ENCODE measurements around the gene LYL1. TPM values are rescaled to one million over a fixed set of nuclear protein-coding genes. Genes with fewer than 3 reads are reported as not detected.

LYL1 gene
- total and polyA plus RNA-seq, 2 donors (not counting 3 experiments of a cell fraction or from before 2014, with no cell fraction given) = 74.4 to 87.3 TPM

DNA sequence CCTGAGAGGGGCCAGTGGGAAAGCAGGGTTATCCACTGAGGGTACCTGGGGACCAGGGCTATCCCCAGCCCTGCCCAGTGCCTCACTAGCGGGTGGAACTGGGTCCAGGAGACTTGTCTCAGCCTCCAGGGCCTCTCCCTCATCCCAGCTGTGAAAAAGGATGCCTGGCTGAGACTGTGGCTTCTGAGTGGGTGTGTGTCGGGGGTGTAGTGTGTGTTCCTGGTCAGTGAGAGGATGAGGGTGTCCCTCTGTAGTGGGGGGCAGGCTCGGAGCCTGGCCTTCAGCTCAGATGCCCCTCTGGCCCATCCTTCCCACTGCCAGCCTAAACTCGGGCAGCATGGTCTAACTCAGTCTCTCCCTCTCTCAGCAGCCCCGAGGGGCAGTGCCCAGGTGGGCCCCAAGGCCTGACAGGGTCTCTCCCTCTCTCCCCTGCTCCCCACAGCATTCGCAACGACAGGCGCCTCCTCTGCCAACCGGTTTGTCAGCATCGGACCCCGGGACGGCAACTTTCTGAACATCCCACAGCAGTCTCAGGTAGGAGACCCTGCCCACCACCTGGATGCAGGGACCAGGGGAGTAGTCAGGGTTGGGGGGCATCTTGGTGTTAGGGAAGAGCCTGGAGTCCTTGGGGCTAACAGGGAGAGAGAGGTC is 12.7 kb downstream of the LYL1 start:
- ChIA-PET CTCF (interaction anchor here (1.4 to 8.5 kb wide), 4 partner anchors 29 to 110 kb away, joined by 3 to 543 read pairs (median 62); no protein-coding TSS in a partner anchor), POLR2A (interaction anchor here (0.5 kb wide), 1 partner anchor 398 kb away, joined by 3 read pairs; no protein-coding TSS in a partner anchor)
- no peak overlapping the region for H3K4me2 ChIP-seq (ENCODE audit: insufficient read depth, low read length)
- no peak overlapping the region for H3K27ac ChIP-seq (ENCODE audit: insufficient read depth, low read depth, low read length)
- DNase-seq (ENCODE audit: low read depth, low spot score) (no peak), FAIRE-seq (no peak)
- BruUV-seq (replicated peaks) = no TSS peak
- dilution Hi-C loops (cut with MboI; ENCODE audit: extremely low pct_ligation_motif_present, low sequenced_read_pairs) = no loop called here
- TF ChIP-seq GATA2 (IDR thresholded peaks at IDR 0.05; ENCODE audit: insufficient read depth, insufficient read length, low read depth, low read length) (no peak), POLR2AphosphoS5 (IDR thresholded peaks at IDR 0.05; ENCODE audit: insufficient read depth, low read depth, low read length) (no peak), JUN (IDR thresholded peaks at IDR 0.05; ENCODE audit: borderline replicate concordance, insufficient read depth, insufficient read length, low read depth) (no peak), EZH2 (IDR thresholded peaks at IDR 0.05; ENCODE audit: borderline replicate concordance, low read depth, low read length, severe bottlenecking) (no peak), FOS (IDR thresholded peaks at IDR 0.05; ENCODE audit: borderline replicate concordance, insufficient read depth, low read length) (no peak), POLR2A (IDR thresholded peaks at IDR 0.05; ENCODE audit: low read depth, low read length) (no peak), MYC (IDR thresholded peaks at IDR 0.05; ENCODE audit: low read depth, low read length) (no peak)
- TF ChIP-seq, protein P1, sequence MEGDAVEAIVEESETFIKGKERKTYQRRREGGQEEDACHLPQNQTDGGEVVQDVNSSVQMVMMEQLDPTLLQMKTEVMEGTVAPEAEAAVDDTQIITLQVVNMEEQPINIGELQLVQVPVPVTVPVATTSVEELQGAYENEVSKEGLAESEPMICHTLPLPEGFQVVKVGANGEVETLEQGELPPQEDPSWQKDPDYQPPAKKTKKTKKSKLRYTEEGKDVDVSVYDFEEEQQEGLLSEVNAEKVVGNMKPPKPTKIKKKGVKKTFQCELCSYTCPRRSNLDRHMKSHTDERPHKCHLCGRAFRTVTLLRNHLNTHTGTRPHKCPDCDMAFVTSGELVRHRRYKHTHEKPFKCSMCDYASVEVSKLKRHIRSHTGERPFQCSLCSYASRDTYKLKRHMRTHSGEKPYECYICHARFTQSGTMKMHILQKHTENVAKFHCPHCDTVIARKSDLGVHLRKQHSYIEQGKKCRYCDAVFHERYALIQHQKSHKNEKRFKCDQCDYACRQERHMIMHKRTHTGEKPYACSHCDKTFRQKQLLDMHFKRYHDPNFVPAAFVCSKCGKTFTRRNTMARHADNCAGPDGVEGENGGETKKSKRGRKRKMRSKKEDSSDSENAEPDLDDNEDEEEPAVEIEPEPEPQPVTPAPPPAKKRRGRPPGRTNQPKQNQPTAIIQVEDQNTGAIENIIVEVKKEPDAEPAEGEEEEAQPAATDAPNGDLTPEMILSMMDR (IDR thresholded peaks at IDR 0.05; ENCODE audit: extremely low read depth in 1 of 2, insufficient read depth in 1 of 2, low read depth in 1 of 2, low read length in 2 of 2) = no peak
- TF ChIP-seq, protein P2, sequence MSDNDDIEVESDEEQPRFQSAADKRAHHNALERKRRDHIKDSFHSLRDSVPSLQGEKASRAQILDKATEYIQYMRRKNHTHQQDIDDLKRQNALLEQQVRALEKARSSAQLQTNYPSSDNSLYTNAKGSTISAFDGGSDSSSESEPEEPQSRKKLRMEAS (IDR thresholded peaks at IDR 0.05; ENCODE audit: insufficient read depth, insufficient read length) = no peak
- H3K9ac ChIP-seq (replicated peaks; ENCODE audit: extremely low read depth, insufficient read depth, low read length) = no peak overlapping the region
- no peaks in the 10 kb centered on the region for H3K36me3 ChIP-seq (ENCODE audit: control insufficient read depth in 2 of 2, extremely low read depth in 1 of 2, insufficient read depth in 2 of 2, low read length in 2 of 2)
- H3K9me3 ChIP-seq (replicated peaks; ENCODE audit: control insufficient read depth, insufficient read depth, low read length) = no peaks in the 10 kb centered on the region
- H4K20me1 ChIP-seq (replicated peaks; ENCODE audit: control insufficient read depth, extremely low read depth, insufficient read depth, low read length) = no peaks in the 10 kb centered on the region
- no peaks in the 10 kb centered on the region for H3K9me1 ChIP-seq (replicated peaks; ENCODE audit: control insufficient read depth, extremely low read depth, insufficient read depth, low read length)
- H3K4me1 ChIP-seq (ENCODE audit: control insufficient read depth, extremely low read depth, insufficient read depth, low read length) = peaks cover 22% of the 10 kb centered on the region
- no peaks in the 10 kb centered on the region for H3K79me2 ChIP-seq (ENCODE audit: control insufficient read depth, insufficient read depth, low read length)
- intact Hi-C loops (cut with micrococcal nuclease) = loop anchor here (5.0 kb wide), 2 partner anchors 38 to 58 kb away; no protein-coding TSS in a partner anchor
- no peak overlapping the region for H2AFZ ChIP-seq (ENCODE audit: low read depth, low read length)
- no peak overlapping the region for H3K4me3 ChIP-seq (replicated peaks in 1 of 3; ENCODE audit: insufficient read depth in 1 of 3, low read depth in 1 of 3, low read length in 3 of 3)
- no peaks in the 10 kb centered on the region for H3K27me3 ChIP-seq (ENCODE audit: control insufficient read depth in 2 of 2, insufficient read depth in 2 of 2, low read length in 2 of 2)

All from endothelial cell of umbilical vein (primary cell).